Fibroblast of lung (primary cell): ENCODE data around the gene A1CF.

Source experiments
- EZH2 ChIP-seq: IDR thresholded peaks from 2 replicates; pipeline ENCODE4 v1.5.1; 2012; ENCODE audit warnings: low read length, control low read depth, mild to moderate bottlenecking; ENCODE audit errors: missing control alignments
- TF ChIP-seq, protein P1 (sequence below), 2 donors: IDR thresholded peaks in 1 of 2; conservative IDR thresholded peaks in 1 of 2; 1 replicate in 1 of 2; 2 replicates in 1 of 2; pipeline ENCODE4 v1.5.1; 2011 to 2012; ENCODE audit warnings: low read length in 2 of 2, control low read depth in 1 of 2, inconsistent platforms in 1 of 2, low read depth in 1 of 2, mild to moderate bottlenecking in 1 of 2

DNA sequence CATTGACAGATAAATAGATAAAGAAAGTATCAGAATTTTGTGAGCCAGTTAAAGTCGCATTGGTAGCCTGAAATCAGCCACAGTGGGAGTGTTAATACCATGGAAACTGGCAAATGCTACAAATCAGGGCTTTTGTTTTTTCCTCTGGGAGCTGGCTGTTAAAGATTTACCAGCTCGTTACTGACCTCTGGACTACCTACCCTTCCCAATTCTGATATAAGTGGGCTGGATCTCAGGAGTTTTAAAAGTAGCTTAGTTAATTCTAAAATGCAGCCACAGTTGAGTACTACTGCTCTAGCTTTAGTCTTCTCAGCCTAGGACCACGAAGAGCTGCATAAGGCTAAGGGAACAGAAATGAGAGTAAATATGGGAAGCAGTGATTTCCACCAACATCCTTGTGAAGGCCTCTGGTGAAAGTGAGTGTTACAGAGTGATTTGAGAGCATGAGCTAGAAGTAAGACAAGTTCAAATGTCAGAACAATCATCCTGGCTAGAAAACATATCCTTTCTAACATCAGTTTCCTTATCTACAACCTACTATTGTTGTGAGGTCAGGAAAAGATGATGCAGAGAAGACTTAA, 53.2 kb downstream of the A1CF start:
- TF ChIP-seq, protein P1, sequence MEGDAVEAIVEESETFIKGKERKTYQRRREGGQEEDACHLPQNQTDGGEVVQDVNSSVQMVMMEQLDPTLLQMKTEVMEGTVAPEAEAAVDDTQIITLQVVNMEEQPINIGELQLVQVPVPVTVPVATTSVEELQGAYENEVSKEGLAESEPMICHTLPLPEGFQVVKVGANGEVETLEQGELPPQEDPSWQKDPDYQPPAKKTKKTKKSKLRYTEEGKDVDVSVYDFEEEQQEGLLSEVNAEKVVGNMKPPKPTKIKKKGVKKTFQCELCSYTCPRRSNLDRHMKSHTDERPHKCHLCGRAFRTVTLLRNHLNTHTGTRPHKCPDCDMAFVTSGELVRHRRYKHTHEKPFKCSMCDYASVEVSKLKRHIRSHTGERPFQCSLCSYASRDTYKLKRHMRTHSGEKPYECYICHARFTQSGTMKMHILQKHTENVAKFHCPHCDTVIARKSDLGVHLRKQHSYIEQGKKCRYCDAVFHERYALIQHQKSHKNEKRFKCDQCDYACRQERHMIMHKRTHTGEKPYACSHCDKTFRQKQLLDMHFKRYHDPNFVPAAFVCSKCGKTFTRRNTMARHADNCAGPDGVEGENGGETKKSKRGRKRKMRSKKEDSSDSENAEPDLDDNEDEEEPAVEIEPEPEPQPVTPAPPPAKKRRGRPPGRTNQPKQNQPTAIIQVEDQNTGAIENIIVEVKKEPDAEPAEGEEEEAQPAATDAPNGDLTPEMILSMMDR (conservative IDR thresholded peaks at IDR 0.05 in 1 of 2, IDR thresholded peaks at IDR 0.05 in 1 of 2; ENCODE audit: low read depth in 1 of 2, low read length in 2 of 2), result no peak
- TF ChIP-seq EZH2, result no peak
